CD4-positive, alpha-beta T cell treated with Interleukin-6 at 100 ng/mL for 8 hours (primary cell): ENCODE data around the gene SRCIN1.
A peak's percentile ranks its signal among the peaks of the same experiment; 100 is the strongest.
"Not testable (repeated sequence)": the region's sequence is repeated elsewhere in the genome, so short reads cannot be mapped to it uniquely, and the experiment has no call there.

ENCODE experiments used
- DNase-seq: peaks from one replicate; pipeline ENCODE4 v3.0.0-alpha.2; 2020; ENCODE audit warnings: mixed read lengths, low spot score

SRCIN1 gene, protein sequence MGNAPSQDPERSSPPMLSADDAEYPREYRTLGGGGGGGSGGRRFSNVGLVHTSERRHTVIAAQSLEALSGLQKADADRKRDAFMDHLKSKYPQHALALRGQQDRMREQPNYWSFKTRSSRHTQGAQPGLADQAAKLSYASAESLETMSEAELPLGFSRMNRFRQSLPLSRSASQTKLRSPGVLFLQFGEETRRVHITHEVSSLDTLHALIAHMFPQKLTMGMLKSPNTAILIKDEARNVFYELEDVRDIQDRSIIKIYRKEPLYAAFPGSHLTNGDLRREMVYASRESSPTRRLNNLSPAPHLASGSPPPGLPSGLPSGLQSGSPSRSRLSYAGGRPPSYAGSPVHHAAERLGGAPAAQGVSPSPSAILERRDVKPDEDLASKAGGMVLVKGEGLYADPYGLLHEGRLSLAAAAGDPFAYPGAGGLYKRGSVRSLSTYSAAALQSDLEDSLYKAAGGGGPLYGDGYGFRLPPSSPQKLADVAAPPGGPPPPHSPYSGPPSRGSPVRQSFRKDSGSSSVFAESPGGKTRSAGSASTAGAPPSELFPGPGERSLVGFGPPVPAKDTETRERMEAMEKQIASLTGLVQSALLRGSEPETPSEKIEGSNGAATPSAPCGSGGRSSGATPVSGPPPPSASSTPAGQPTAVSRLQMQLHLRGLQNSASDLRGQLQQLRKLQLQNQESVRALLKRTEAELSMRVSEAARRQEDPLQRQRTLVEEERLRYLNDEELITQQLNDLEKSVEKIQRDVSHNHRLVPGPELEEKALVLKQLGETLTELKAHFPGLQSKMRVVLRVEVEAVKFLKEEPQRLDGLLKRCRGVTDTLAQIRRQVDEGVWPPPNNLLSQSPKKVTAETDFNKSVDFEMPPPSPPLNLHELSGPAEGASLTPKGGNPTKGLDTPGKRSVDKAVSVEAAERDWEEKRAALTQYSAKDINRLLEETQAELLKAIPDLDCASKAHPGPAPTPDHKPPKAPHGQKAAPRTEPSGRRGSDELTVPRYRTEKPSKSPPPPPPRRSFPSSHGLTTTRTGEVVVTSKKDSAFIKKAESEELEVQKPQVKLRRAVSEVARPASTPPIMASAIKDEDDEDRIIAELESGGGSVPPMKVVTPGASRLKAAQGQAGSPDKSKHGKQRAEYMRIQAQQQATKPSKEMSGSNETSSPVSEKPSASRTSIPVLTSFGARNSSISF

DNA sequence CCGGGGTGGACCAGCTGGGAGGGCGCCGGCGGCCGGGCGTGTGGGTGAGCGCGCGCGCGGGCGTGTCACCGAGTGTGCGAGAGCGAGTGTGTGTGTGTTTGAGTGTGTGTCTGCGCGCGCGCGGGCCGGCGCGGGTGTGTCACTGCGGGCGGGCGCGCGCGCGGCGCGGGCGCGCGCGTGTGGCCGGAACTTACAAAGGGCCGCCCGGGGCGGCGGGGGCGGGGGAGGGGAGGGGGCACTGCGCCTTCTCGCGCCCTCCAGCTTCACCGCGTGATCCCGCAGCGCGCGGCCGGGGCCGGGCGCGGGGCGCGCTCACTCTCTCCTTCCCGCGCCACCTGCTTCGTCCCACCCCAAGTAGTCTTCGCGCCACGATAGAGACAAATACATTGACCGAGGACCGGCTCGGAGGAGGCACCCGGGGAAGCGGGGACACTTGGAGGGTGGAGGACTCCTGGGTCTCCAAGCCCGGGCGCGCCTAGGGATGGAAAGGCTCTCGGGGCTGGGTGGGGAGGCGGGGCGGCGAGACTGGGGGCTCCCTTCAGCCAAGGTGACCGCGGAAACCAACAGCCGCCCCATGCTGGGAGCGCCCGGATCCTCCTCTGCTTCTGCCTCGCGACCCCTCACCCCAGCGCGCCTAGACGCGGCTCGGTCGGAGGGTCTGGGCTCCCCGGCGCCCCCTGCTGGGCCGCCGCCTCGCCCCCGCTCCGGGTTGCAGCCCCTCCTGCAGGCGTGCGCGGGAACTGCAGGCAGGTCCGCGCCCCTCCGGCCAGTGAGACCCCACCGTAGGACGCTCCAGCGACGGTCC, at the start of gene SRCIN1:
Gene SRCIN1 (minus strand): TSS at position 112 of the 805 bp plus-strand sequence. CDS start 247 bp downstream, outside the sequence.
- peak; percentile 23 for DNase-seq

DNA sequence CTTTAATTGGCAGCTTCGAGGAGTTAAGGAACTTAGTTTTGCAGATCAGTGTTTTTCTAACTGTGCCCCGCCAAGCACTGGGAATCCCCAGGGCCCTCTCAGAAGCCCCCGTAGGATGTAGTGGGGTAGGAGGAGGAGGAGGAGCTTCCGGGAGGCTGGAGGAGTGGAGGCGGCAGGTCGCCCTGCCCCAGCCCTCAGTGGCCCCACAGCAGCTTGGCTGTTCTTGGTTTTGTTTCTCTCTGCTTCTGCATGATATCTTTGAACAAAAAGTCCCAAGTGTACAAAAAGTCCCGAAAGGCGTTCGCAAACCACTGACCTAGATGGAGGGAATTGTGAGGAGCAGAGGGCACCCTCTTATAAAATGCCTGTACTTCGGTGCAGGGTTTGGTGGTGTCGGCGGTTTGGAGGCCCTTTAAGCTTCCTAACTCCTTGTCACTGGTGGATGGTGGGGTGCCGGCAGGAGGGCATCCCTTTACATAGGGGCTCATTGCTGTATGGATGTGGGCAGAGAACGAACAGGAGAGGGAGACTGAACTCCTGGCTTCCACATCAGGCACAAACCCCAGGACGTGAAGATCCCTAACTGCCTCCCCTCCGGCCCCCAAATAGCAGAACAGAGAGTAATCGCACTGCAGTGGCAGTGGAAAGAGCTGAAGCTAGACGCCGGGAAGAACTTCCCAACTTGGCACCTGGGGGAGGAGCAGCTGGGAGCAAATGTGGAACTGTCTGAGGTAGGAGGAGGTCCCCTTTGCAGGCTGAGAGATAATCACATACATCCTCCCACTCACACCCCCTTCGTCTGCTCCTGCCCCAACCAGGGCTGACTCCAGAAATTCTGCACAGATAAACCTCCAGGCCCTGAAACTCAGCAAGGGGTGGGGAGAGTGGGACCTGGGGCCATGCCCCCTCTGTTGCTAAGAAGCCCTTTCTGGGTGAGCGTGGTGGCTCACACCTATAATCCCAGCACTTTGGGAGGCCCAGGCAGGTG, 49.0 kb upstream of the SRCIN1 start:
- no peak for DNase-seq

DNA sequence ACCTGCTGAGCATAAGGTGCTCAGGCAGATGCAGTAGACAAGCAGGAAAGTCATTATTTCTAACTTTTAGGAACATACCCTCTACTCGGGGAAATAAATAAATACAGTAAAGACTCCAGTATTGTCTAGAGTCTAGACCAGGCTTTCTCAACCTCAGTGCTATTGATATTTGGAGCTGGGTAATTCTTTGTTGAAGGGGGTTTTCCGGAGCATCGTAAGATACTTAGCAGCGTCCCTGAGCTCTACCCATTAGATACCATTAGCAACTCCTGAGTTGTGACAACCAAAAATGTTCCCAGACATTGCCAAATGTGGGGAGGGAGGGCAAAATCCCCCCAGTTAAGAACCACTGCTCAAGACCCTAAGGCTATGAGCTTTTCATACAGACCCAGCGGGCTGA, 47.9 kb upstream of the SRCIN1 start:
- no peak for DNase-seq

DNA sequence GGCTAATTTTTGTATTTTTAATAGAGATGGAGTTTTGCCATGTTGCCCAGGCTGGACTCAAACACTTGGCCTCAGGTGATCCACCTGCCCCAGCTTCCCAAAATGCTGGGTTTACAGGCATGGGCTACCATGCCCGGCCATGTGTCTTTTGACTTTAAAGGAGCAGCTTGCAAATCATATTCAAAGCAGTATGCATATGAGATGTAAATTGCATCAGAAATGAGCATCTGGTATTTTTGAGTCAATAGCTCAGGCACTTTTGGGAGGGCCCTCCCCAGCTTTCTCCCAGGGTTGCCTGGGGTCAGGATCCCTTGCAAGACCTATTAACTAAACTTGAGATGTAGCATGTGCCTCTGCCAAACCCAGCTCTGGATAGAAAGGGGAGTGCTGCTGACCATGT, 47.5 kb upstream of the SRCIN1 start:
- DNase-seq, result no peak

DNA sequence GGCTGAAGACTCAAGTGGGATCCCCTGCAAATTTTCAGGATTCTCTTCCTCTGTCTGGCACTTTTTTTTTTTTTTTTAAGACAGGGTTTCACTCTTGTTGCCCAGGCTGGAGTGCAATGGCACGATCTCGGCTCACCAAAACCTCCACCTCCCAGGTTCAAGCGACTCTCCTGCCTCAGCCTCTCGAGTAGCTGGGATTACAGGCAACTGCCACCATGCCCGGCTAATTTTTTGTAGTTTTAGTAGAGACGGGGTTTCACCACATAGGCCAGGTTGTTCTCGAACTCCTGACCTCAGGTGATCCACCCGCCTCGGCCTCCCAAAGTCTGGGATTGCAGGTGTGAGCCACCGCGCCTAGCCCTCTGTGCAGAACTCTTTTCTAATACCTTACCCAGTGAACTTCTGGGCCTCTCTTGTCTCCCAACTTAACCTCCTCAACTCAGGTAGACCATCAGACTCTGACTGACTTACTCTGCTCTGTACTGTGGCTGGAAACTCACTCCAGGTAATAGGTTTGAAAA, 45.0 kb upstream of the SRCIN1 start:
- not testable (repeated sequence) for DNase-seq

DNA sequence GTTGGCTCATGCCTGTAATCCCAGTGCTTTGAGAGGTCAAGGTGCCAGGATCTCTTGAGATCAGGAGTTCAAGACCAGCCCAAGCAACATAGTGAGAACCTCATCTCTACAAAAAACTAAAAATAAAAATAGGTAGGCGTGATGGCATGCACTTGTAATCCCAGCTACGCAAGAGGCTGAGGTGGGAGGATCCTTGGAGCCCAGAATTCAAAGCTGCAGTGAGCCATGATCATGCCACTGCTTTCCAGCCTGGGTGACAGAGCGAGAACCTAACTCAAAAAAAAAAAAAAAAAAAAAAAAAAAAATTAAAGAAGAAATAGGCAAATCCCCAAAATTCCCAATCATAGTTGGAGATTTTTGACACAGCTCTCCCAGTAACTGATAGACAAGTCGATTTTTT, 32.2 kb upstream of the SRCIN1 start:
- no peak for DNase-seq

DNA sequence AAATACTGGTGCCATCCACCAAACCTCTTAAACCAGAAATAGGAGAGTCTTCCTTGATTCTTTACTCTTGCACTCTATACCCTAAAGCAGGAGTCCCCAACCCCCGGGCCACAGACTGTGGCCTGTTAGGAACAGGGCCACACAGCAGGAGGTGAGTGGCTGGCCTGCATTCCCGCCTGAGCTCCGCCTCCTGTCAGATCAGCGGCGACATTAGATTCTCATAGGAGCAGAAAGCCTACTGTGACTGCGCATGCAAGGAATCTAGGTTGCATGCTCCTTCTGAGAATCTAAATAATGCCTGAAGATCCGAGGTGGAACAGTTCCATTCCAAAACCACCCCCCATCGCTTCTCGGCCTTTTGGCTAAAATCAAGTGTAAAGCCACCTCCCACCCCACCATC, 30.3 kb upstream of the SRCIN1 start:
- DNase-seq, result no peak

DNA sequence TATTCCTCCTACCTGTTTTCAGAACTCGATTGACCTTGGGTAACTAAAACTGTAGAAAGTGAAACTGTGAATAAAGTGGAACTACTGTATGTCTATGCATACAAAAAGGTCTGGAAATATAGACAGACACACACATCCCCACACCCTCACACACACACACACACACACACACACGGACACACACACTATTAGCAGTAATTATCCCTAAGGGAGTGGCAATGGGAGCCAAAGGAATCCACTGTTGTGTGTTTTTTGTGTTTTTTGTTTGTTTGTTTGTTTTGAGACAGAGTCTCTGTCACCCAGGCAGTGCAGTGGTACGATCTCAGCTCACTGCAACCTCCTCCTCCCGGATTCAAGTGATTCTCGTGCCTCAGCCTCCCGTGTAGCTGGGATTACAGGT, 26.6 kb upstream of the SRCIN1 start:
- DNase-seq, result no peak

DNA sequence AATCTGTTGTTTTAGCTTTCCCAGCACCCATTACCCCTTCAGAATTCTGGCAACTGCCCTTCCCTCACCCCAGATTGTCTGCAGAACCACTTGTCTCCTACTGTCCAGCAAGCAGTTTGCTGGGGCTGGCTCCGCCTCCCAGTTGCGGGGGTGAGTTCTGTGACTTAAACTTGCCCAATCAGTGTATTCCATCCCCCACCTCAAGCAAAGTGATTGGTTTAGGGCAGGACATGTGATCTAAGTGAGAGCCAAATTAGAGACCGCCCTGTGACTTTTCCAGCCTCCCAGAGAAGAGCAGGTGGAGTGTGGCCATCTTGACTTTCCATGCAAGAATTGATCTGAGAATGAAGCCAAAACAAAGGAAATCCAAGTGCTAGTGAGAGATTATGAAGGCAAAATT, 22.7 kb upstream of the SRCIN1 start:
- no peak for DNase-seq

DNA sequence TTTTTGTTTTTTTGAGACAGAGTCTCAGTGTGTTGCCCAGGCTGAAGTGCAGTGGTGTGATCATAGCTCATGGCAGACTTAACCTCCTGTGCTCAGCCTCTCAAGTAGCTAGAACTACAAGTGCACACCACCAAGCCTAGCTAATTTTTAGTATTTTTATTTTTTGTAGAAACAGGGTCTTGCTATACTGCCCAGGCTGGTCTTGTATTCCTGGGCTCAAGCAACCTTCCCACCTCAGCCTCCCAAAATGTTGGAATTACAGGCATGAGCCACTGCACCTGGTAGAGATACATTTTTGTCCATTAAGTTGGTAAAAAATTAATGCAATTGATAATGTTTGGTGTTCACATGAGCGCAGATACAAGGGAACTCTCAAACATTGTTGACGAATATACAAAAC, 22.2 kb upstream of the SRCIN1 start:
- no peak for DNase-seq

DNA sequence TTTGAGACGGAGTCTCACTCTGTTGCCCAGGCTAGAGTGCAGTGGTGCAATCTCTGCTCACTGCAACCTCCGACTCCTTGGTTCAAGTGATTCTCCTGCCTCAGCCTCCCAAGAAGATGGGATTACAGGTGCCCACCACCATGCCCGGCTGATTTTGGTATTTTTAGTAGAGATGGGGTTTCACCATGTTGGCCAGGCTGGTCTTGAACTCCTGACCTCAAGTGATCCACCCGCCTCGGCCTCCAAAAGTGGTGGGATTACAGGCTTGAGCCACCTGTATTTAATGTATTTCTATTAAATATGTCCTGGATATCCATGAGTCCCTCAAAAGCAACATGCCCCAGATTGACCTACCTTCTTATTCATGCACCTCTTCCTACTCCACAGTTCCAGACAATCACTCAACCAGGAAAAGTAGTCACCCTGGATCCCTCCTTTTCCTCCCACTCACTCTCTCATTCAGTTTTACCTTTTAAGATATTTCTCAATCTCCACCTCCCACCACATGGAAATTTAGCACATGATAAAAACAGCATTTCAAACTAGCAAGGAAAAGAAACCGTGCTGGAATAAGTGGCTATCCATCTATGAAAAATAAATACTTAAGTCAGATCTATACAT, 21.0 kb upstream of the SRCIN1 start:
- DNase-seq, result not testable (repeated sequence)

DNA sequence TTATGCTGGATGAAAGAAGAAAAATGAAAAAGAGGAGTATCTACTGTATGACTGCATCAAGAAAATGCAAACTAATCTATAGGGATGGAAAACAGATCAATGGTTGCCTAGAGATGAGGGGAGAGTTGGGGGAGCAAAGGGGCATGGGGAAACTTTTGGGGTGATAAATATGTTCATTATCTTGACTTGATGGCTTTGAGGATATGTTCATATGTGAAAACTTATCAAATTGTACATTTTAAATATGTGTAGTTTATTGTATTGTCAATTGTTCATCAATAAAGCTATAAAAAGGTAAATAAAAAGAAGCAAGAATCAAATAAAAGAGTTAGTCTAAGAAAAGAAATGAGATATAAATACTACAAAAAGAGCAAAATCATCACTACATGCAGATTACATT, 19.7 kb upstream of the SRCIN1 start:
- no peak for DNase-seq

DNA sequence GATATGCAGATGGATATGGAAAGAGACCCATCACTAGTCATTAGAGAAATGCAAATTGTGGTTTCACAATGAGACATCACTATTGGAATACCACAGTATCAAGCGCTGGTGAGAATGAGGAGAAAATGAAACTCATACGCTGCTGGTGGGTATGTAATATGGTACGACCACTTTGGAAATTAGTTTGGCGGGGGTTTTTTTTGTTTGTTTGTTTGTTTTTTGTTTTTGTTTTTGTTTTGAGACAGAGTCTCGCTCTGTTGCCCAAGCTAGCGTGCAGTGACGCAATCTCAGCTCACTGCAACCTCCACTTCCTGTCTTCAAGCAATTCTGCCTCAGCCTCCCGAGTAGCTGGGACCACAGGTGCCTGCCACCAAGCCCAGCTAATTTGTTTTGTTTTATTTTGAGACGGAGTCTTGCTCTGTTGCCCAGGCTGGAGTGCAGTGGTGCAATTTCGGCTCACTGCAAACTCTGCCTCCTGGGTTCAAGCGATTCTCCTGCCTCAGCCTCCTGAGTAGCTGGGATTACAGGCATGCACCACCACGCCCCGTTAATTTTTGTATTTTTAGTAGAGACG, 19.1 kb upstream of the SRCIN1 start:
- not testable (repeated sequence) for DNase-seq

DNA sequence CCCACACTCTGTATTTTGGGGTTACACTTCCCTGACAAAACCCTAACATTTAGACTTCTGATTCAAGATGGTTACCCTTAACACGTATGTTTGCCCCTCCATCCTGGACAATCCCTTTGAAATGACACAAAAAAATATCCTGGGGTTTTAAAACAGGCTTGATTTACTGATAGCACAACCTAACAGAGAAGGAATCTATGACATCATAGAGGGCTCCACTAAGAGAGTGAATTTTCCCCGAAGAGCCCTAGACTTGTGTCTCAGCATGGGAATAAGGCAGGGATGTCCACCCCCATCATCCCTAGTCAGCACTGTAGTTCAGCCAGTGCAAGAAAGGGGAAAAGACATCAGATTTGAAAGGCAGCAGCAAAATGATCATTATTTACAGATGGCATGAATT, 15.8 kb upstream of the SRCIN1 start:
- DNase-seq, result no peak

DNA sequence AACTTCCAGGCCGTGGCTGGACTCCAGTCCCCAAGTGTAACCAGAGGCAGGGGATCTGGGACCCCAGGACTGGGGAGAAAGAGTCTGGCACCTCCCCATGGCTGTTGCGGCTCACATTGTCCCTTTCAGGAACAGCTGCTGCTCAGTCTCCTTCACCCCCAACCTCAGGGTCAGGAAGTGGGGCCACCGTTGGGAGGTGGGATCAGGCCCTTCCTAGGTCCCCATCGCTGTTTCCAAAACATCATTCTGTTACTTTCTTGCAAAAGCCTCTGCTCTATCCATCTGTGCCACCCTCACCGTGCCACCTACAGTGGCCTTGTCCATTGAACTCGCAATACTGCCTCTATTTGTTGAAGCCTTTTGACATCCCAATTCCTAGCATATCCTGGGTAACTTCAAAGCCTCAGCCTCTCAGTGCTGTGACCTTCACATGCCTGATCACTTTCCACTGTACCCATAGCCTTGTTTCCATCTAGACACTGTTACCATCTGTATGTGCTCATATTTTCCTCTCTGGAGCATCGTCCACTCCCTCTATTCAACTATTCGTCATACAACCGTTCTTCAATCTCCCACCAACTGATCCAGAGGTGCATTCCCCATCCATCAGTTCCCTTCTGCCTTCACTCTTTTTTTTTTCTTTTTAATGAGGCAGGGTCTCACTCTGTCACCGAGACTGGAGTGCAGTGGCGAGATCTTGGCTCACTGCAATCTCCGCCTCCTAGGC, 15.0 kb upstream of the SRCIN1 start:
- DNase-seq, result no peak

DNA sequence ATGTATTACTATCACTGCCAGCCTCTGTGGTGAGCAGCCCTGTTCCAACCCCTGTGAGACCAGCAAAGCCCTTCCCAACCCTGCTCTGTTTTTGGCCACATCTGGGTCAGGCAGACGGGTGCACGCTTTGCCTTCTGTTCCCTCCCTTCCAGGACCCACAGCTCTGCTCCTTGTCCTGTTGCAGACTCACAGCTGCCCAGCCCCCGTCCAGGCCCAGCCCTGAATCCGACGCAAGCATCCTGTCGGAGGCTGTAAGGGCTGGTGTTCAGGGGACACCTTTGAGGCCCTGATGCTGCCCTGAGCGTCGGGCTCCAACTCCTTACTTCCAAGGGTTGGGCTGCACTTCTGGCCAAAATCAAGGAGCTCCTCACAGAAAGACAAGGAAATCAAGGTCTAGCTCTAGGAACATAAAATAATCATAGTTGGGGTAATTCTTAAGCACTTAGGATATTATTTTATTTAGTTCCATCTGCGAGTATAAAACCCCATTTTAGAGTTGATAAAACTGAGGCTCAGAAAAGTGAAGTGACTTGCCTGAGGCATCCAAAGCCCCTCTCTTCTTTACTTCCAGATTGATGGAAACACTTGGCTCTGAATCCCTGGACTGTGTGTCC, 14.3 kb upstream of the SRCIN1 start:
- DNase-seq, result no peak

DNA sequence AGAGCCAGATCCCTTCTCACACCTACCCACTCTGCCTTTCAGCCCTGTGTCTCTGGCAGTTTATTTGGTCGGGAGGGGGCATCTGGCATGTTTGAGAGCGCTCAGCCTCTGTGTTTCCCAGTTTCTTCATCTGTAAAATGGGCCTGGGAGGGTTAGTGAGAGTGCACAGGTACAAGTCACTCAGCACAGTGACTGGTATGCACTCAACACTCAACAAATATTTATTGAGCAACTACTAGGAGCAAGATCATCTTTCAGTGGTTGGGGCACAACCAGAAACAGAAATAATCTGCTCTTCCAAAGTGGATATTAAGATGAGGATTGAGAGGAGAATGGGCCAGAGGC, 13.7 kb upstream of the SRCIN1 start:
- DNase-seq, result no peak
